HL-60 (cell line): ENCODE results near the gene GADD45B.

Experiments used
- DNase-seq, 2 experiments: peaks; one replicate each; pipeline ENCODE4 v3.0.0-alpha.2; 2010 to 2020; ENCODE audit warnings: low read depth in 1 of 2, low spot score in 1 of 2
- H3K27ac ChIP-seq: fragments of 250-450 bp; sonication (Bioruptor Pico); replicated peaks from 2 replicates; pipeline ENCODE4 v1.5.1; 2020; ENCODE audit warnings: mild to moderate bottlenecking, moderate library complexity
- H3K27me3 ChIP-seq: fragments of 250-450 bp; sonication (Bioruptor Pico); 2 replicates; pipeline ENCODE4 v1.5.1; 2021; ENCODE audit warnings: mild to moderate bottlenecking, moderate library complexity; ENCODE audit not compliant: insufficient read depth, poor library complexity, severe bottlenecking
- H3K4me3 ChIP-seq: replicated peaks from 2 replicates; pipeline ENCODE4 v1.5.1; 2011; ENCODE audit warnings: mild to moderate bottlenecking, control low read depth, low read length; ENCODE audit not compliant: insufficient read depth
- CTCF ChIP-seq: IDR thresholded peaks from one replicate; pipeline ENCODE4 v1.5.1; 2011; ENCODE audit warnings: low read length, control low read depth, inconsistent platforms; ENCODE audit not compliant: insufficient read depth
- GABPA ChIP-seq: IDR thresholded peaks from 2 replicates; pipeline ENCODE4 v1.6.1; 2012; ENCODE audit warnings: low read depth
- POLR2AphosphoS5 ChIP-seq: IDR thresholded peaks from 2 replicates; pipeline ENCODE4 v1.6.1; 2012; ENCODE audit warnings: low read depth
- REST ChIP-seq: IDR thresholded peaks from 2 replicates; pipeline ENCODE4 v1.6.1; 2012; ENCODE audit warnings: low read depth; ENCODE audit not compliant: insufficient replicate concordance
- SPI1 ChIP-seq: IDR thresholded peaks from 2 replicates; pipeline ENCODE4 v1.6.1; 2012; ENCODE audit warnings: low read depth, mild to moderate bottlenecking, borderline replicate concordance

Gene GADD45B

GRCh38 chr19:2488942-2489731 is 13.2 kb downstream of the GADD45B start:
- Histone ChIP-seq H3K27ac (no peak overlapping the region), H3K27me3 (peaks cover 10% of the 10 kb centered on the region), H3K4me3 (no peak overlapping the region)
- peak in 1 of 2 experiments; percentile 43 for DNase-seq
- TF ChIP-seq REST (no peak), CTCF (no peak), SPI1 (no peak), GABPA (no peak), POLR2AphosphoS5 (no peak)

- DNase-seq = no peak
- TF ChIP-seq SPI1 = no peak
- TF ChIP-seq GABPA = no peak
- TF ChIP-seq POLR2AphosphoS5 = no peak
- no peak for TF ChIP-seq CTCF
- TF ChIP-seq REST = no peak
- Histone ChIP-seq H3K4me3 (no peak overlapping the region), H3K27ac (no peak overlapping the region), H3K27me3 (peaks cover 10% of the 10 kb centered on the region)
Measured at GRCh38 chr19:2490659-2491058, 14.7 kb downstream of the GADD45B start.

- Histone ChIP-seq H3K4me3 (no peak overlapping the region), H3K27ac (no peak overlapping the region), H3K27me3 (peaks cover 10% of the 10 kb centered on the region)
- DNase-seq = no peak
- TF ChIP-seq REST (no peak), POLR2AphosphoS5 (0 out of 2 replicates have a peak, but pooled peaks have one; percentile 25)
Measured at GRCh38 chr19:2491130-2491801, 15.3 kb downstream of the GADD45B start.
